GM12878 (cell line): ENCODE data around the gene MLXIP. TPM values are rescaled to one million over a fixed set of nuclear protein-coding genes. Genes with fewer than 3 reads are reported as not detected.

ENCODE experiments used
- ATAC-seq: fragments of 200-7000 bp; cut with Tn5 transposase; 3 replicates; pipeline ENCODE4 v1.9.1; 2020; ENCODE audit warnings: mild to moderate bottlenecking, moderate library complexity
- BruUV-seq: library from RNA; stranded (reverse); fragments of 400-500 nt; replicated peaks from 2 replicates; lab custom pipeline; 2021; lab: Mats Ljungman, UMichigan
- CTCF ChIA-PET: fragments of 300-600 bp; sonication (Branson Sonifier 250); formaldehyde crosslinking; extraction: SDS; loops from one replicate; lab custom pipeline; 2021; ENCODE audit warnings: inconsistent platforms; lab: Yijun Ruan, JAX
- POLR2A ChIA-PET: fragments of 350-600 bp; formaldehyde crosslinking; extraction: SDS; loops from one replicate; lab custom pipeline; 2021; ENCODE audit warnings: inconsistent platforms; lab: Charles Lee
- RAD21 ChIA-PET: fragments of 300-600 bp; sonication (Branson Sonifier 250); formaldehyde crosslinking; loops from one replicate; lab custom pipeline; 2023; ENCODE audit warnings: antibody characterized with exemption; ENCODE audit not compliant: unreplicated experiment; lab: Charles Lee
- SMC1A ChIA-PET: fragments of 300-600 bp; sonication (Branson Sonifier 250); formaldehyde crosslinking; loops from one replicate; lab custom pipeline; 2023; ENCODE audit not compliant: unreplicated experiment, uncharacterized antibody; lab: Charles Lee
- DNase-seq: peaks from one replicate; pipeline ENCODE4 v3.0.0-alpha.2; 2011; ENCODE audit warnings: low read depth, low spot score
- FAIRE-seq: peaks from 3 replicates; lab custom pipeline; 2011; peaks lifted over from hg19 to GRCh38; lab: Jason Lieb, UNC
- H2AFZ ChIP-seq: 2 replicates; pipeline ENCODE4 v1.6.0; 2011; ENCODE audit warnings: low read depth, low read length, control low read depth; ENCODE audit not compliant: control insufficient read depth
- H3K27ac ChIP-seq: 2 replicates; pipeline ENCODE4 v1.5.1; 2011; ENCODE audit warnings: control low read depth; ENCODE audit not compliant: control insufficient read depth, insufficient read depth
- H3K27me3 ChIP-seq, 2 experiments: replicated peaks in 1 of 2; 2 replicates each; pipeline versions ENCODE4 v1.6.0 to v1.6.1; 2011; ENCODE audit warnings: low read length in 1 of 2; ENCODE audit not compliant: control insufficient read depth in 2 of 2, insufficient read depth in 2 of 2
- H3K36me3 ChIP-seq, 2 experiments: 2 replicates each; pipeline ENCODE4 v1.5.1; 2011; ENCODE audit warnings: low read length in 1 of 2; ENCODE audit not compliant: control insufficient read depth in 2 of 2, insufficient read depth in 2 of 2
- H3K4me1 ChIP-seq: 2 replicates; pipeline ENCODE4 v1.6.1; 2011; ENCODE audit warnings: mild to moderate bottlenecking, low read length, moderate library complexity, mixed read lengths; ENCODE audit not compliant: control insufficient read depth, insufficient read depth
- H3K4me2 ChIP-seq: 2 replicates; pipeline ENCODE4 v1.6.0; 2011; ENCODE audit warnings: control low read depth; ENCODE audit not compliant: control insufficient read depth, insufficient read depth
- H3K4me3 ChIP-seq: fragments of 200-600 bp; sonication (generic); 2 replicates; pipeline ENCODE4 v1.5.1; 2016
- H3K79me2 ChIP-seq: 2 replicates; pipeline ENCODE4 v1.6.0; 2011; ENCODE audit warnings: low read length; ENCODE audit not compliant: control insufficient read depth, insufficient read depth
- H3K9ac ChIP-seq: 2 replicates; pipeline ENCODE4 v1.8.0; 2011; ENCODE audit warnings: low read length, control low read depth, mixed read lengths; ENCODE audit not compliant: control insufficient read depth, insufficient read depth
- H3K9me3 ChIP-seq: replicated peaks from 3 replicates; pipeline ENCODE4 v1.5.1; 2011; ENCODE audit warnings: mild to moderate bottlenecking, low read length; ENCODE audit not compliant: control insufficient read depth, insufficient read depth
- H4K20me1 ChIP-seq: 2 replicates; pipeline ENCODE4 v1.6.0; 2011; ENCODE audit not compliant: control insufficient read depth, insufficient read depth
- BACH1 ChIP-seq: fragments of 450-650 bp; IDR thresholded peaks from 2 replicates; pipeline ENCODE4 v1.6.1; 2017; ENCODE audit warnings: mild to moderate bottlenecking, borderline replicate concordance
- CBFB ChIP-seq: IDR thresholded peaks from 2 replicates; pipeline ENCODE4 v1.6.1; 2016; ENCODE audit warnings: antibody characterized with exemption, low read depth
- CREB1 ChIP-seq: IDR thresholded peaks from 2 replicates; pipeline ENCODE4 v1.6.1; 2012; ENCODE audit warnings: low read depth, mild to moderate bottlenecking, inconsistent platforms
- E2F8 ChIP-seq: fragments of 450-650 bp; IDR thresholded peaks from 2 replicates; pipeline ENCODE4 v1.6.1; 2018; ENCODE audit warnings: mild to moderate bottlenecking, low read depth, moderate library complexity; ENCODE audit not compliant: partially characterized antibody
- HCFC1 ChIP-seq: fragments of 150-350 bp; IDR thresholded peaks from 2 replicates; pipeline ENCODE4 v1.6.1; 2014; ENCODE audit warnings: low read length
- KDM1A ChIP-seq: fragments of 200-600 bp; sonication (generic); IDR thresholded peaks from 2 replicates; pipeline ENCODE4 v1.6.1; 2016; ENCODE audit warnings: borderline replicate concordance
- MTA2 ChIP-seq: fragments of 450-650 bp; IDR thresholded peaks from 2 replicates; pipeline ENCODE4 v1.6.1; 2016; ENCODE audit warnings: low read depth, mild to moderate bottlenecking, moderate library complexity
- MYC ChIP-seq: IDR thresholded peaks from 2 replicates; pipeline ENCODE4 v1.6.1; 2011; ENCODE audit warnings: mild to moderate bottlenecking, low read length, moderate library complexity, inconsistent platforms; ENCODE audit not compliant: insufficient read depth, insufficient replicate concordance, insufficient read length, severe bottlenecking
- POLR2AphosphoS5 ChIP-seq: IDR thresholded peaks from 2 replicates; pipeline ENCODE4 v1.6.1; 2011; ENCODE audit warnings: mild to moderate bottlenecking, low read length, inconsistent platforms
- YBX1 ChIP-seq: fragments of 450-650 bp; IDR thresholded peaks from 2 replicates; pipeline ENCODE4 v1.6.1; 2016; ENCODE audit warnings: antibody characterized with exemption
- ZNF622 ChIP-seq: fragments of 450-650 bp; IDR thresholded peaks from 2 replicates; pipeline ENCODE4 v1.6.1; 2017; ENCODE audit warnings: mild to moderate bottlenecking, inconsistent platforms
- WGBS: methylation state at CpG from one replicate; pipeline ENCODE4 v1.1.6; 2016; ENCODE audit warnings: low lambda C conversion rate; ENCODE audit not compliant: insufficient replicate concordance, insufficient coverage; ENCODE audit errors: missing lambda C conversion rate; 5-methylcytosine and 5-hydroxymethylcytosine counted together
- in situ Hi-C: fragments of 300-500 bp; cut with MboI; formaldehyde crosslinking; loops from 9 replicates; pipeline ENCODE4 v1.14.3; 2018; ENCODE audit warnings: mixed read lengths
- intact Hi-C: fragments of 100-400 bp; cut with micrococcal nuclease; formaldehyde crosslinking; loops from one replicate; pipeline ENCODE4 v1.14.2; 2022; ENCODE audit not compliant: unreplicated experiment
- polyA plus RNA-seq, 11 experiments: library from polyadenylated mRNA; depleted of rRNA in 4 of 11; unstranded in 6 of 11; stranded (reverse) in 5 of 11; fragments of >200 nt; fragmentation: Nextera tagmentation in 4 of 11; fragmentation: Illumina TruSeq in 1 of 11; extraction: Ambion mirVana in 4 of 11; extraction: Trizol in 1 of 11; gene quantifications; 1 replicate in 1 of 11; 2 replicates in 10 of 11; pipeline versions ENCODE4 v1.2.1 to v1.2.3, GENCODE V29; 2011 to 2016; ENCODE audit warnings: inconsistent platforms in 2 of 11, missing spikeins in 2 of 11, low read depth in 1 of 11
- total RNA-seq, 4 experiments: library from RNA; depleted of rRNA in 3 of 4; stranded (reverse); fragments of >200 nt in 3 of 4; fragmentation: Illumina TruSeq in 1 of 4; extraction: Trizol in 1 of 4; gene quantifications; 2 replicates each; pipeline versions ENCODE4 v1.2.1 to v1.2.3, GENCODE V29; 2013 to 2021
- TF ChIP-seq, protein P1 (sequence below): fragments of 450-650 bp; IDR thresholded peaks from 2 replicates; pipeline ENCODE4 v1.6.1; 2017; ENCODE audit warnings: mild to moderate bottlenecking

MLXIP gene
- total and polyA plus RNA-seq, 10 of the 15 experiments (the other 5 are each of a cell fraction or from before 2014, with no cell fraction given) = 1.1 to 23.7 (median 7.0) TPM

DNA sequence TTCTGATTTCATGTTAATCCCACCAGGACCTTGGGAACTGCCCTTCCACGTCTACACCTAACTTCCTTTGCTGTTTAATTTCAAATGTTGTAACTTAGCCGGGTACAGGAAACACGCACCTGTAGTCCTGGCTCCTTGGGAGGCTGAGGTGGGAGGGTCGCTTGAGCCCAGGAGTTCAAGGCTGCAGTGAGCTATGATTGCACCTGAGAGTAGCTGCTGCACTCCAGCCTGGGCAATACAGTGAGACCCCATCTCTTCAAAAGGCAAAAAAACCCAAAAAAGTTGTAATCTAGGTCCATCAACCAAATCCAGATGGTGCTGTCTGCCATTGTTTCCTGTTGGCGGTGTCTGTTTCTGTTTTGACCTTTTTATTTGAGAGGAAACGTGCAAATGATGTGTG lies 42.4 kb upstream of the MLXIP start:
- H3K4me3 ChIP-seq = no peak overlapping the region
- no peak overlapping the region for H2AFZ ChIP-seq
- FAIRE-seq (no peak), ATAC-seq (no peak), DNase-seq (no peak)
- 60% methylated on average over 6 of the region's 6 CpGs for WGBS
- no peak overlapping the region for H3K9ac ChIP-seq
- no TSS peak for BruUV-seq
- H3K79me2 ChIP-seq = no peaks in the 10 kb centered on the region
- ChIA-PET POLR2A (no interaction called here), RAD21 (no interaction called here), CTCF (no interaction called here), SMC1A (no interaction called here)
- intact Hi-C loops (no loop called here), in situ Hi-C loops (no loop called here)
- H3K36me3 ChIP-seq = no peaks in the 10 kb centered on the region; a peak in 1 of 4 replicates
- no peak overlapping the region for H3K4me2 ChIP-seq
- H4K20me1 ChIP-seq = no peaks in the 10 kb centered on the region
- peaks cover 9% of the 10 kb centered on the region for H3K4me1 ChIP-seq
- no peaks in the 10 kb centered on the region for H3K9me3 ChIP-seq
- no peaks in the 10 kb centered on the region for H3K27me3 ChIP-seq
- TF ChIP-seq BACH1 = no peak
- TF ChIP-seq CREB1 = no peak
- no peak for TF ChIP-seq KDM1A
- TF ChIP-seq CBFB = no peak
- TF ChIP-seq HCFC1 = no peak
- H3K27ac ChIP-seq = no peak overlapping the region

- Histone ChIP-seq H3K79me2 (no peaks in the 10 kb centered on the region), H3K9ac (no peak overlapping the region), H3K36me3 (no peaks in the 10 kb centered on the region; a peak in 1 of 4 replicates), H3K9me3 (no peaks in the 10 kb centered on the region), H3K27me3 (no peaks in the 10 kb centered on the region), H4K20me1 (no peaks in the 10 kb centered on the region), H3K27ac (no peak overlapping the region), H3K4me2 (no peak overlapping the region), H2AFZ (no peak overlapping the region), H3K4me1 (no peaks in the 10 kb centered on the region), H3K4me3 (no peak overlapping the region)
- no peak for DNase-seq
- 86% methylated on average over 21 of the region's 21 CpGs for WGBS
- POLR2A ChIA-PET = no interaction called here
- intact Hi-C loops (no loop called here), in situ Hi-C loops (no loop called here)
- RAD21 ChIA-PET = no interaction called here
- CTCF ChIA-PET = interaction anchor here (0.7 kb wide), 1 partner anchor 82 kb away, joined by 3 read pairs; no protein-coding TSS in a partner anchor
- ATAC-seq = peak; percentile 57
- SMC1A ChIA-PET = no interaction called here
- BruUV-seq = no TSS peak
- no peak for FAIRE-seq
- TF ChIP-seq KDM1A (no peak), MTA2 (no peak), YBX1 (no peak), CBFB (no peak), POLR2AphosphoS5 (no peak), E2F8 (no peak), ZNF622 (no peak), MYC (no peak)
- TF ChIP-seq, protein P1, sequence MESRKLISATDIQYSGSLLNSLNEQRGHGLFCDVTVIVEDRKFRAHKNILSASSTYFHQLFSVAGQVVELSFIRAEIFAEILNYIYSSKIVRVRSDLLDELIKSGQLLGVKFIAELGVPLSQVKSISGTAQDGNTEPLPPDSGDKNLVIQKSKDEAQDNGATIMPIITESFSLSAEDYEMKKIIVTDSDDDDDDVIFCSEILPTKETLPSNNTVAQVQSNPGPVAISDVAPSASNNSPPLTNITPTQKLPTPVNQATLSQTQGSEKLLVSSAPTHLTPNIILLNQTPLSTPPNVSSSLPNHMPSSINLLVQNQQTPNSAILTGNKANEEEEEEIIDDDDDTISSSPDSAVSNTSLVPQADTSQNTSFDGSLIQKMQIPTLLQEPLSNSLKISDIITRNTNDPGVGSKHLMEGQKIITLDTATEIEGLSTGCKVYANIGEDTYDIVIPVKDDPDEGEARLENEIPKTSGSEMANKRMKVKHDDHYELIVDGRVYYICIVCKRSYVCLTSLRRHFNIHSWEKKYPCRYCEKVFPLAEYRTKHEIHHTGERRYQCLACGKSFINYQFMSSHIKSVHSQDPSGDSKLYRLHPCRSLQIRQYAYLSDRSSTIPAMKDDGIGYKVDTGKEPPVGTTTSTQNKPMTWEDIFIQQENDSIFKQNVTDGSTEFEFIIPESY = no peak
These were observed 37.8 kb upstream of the MLXIP start for GRCh38 chr12:122040579-122041386.
